GM19240 (cell line): ENCODE results near the gene PTCD1.
"Not testable (repeated sequence)": the region's sequence is repeated elsewhere in the genome, so short reads cannot be mapped to it uniquely, and the experiment has no call there.

Experiments used
- DNase-seq: peaks from one replicate; pipeline ENCODE4 v3.0.0; 2011; ENCODE audit warnings: low spot score; ENCODE audit not compliant: insufficient read length

Gene PTCD1

GRCh38 chr7:99387912-99388311 lies 50.7 kb downstream of the PTCD1 start:
- DNase-seq, result no peak

GRCh38 chr7:99387239-99387635 lies 51.4 kb downstream of the PTCD1 start:
- not testable (repeated sequence) for DNase-seq

- DNase-seq, result no peak
These were observed 51.9 kb downstream of the PTCD1 start for GRCh38 chr7:99386584-99387238.

- DNase-seq, result no peak
These were observed 53.0 kb downstream of the PTCD1 start for GRCh38 chr7:99385564-99385963.

GRCh38 chr7:99384523-99384922 lies 54.1 kb downstream of the PTCD1 start:
- DNase-seq, result no peak

GRCh38 chr7:99383791-99384370 lies 54.7 kb downstream of the PTCD1 start:
- DNase-seq, result no peak

- no peak for DNase-seq
These were observed 55.4 kb downstream of the PTCD1 start for GRCh38 chr7:99383203-99383602.

- DNase-seq, result no peak
These were observed 56.9 kb downstream of the PTCD1 start for GRCh38 chr7:99381664-99382075.

GRCh38 chr7:99380823-99381663 lies 57.6 kb downstream of the PTCD1 start:
- peak; percentile 60 for DNase-seq

- no peak for DNase-seq
These were observed 58.4 kb downstream of the PTCD1 start for GRCh38 chr7:99380032-99380822.

GRCh38 chr7:99379693-99380031 lies 58.9 kb downstream of the PTCD1 start:
- DNase-seq, result not testable (repeated sequence)

- no peak for DNase-seq
These were observed 59.5 kb downstream of the PTCD1 start for GRCh38 chr7:99379043-99379577.

GRCh38 chr7:99375070-99375807 lies 63.4 kb downstream of the PTCD1 start:
- DNase-seq, result peak; percentile 53

- DNase-seq, result peak; percentile 83
These were observed 64.2 kb downstream of the PTCD1 start, which contains the start of gene ARPC1B for GRCh38 chr7:99374111-99375064. Gene ARPC1B, plus strand, starts transcription at chr7:99374730. Its CDS starts 10,985 bp downstream, at chr7:99385715.

GRCh38 chr7:99373091-99374066 lies 65.2 kb downstream of the PTCD1 start:
- no peak for DNase-seq

GRCh38 chr7:99372275-99373090 lies 66.1 kb downstream of the PTCD1 start:
- DNase-seq, result no peak

GRCh38 chr7:99371376-99371920 lies 67.2 kb downstream of the PTCD1 start:
- DNase-seq, result no peak
